Left colon (tissue), 2 donors: ENCODE results near the gene USP48. TPM values are rescaled to one million over a fixed set of nuclear protein-coding genes. Genes with fewer than 3 reads are reported as not detected.
"Not testable (repeated sequence)": the region's sequence is repeated elsewhere in the genome, so short reads cannot be mapped to it uniquely, and the experiment has no call there.

Source experiments
- ATAC-seq: fragments of 200-7000 bp; cut with Tn5 transposase; one replicate; pipeline ENCODE4 v1.9.1; 2020; ENCODE audit warnings: mild to moderate bottlenecking, moderate library complexity
- DNase-seq, 2 donors: peaks; one replicate each; pipeline ENCODE4 v3.0.0-alpha.2; 2020
- intact Hi-C, 2 donors: fragments of 100-400 bp; cut with DNase I in 1 of 2; cut with micrococcal nuclease in 1 of 2; formaldehyde crosslinking; loops; one replicate each; pipeline versions ENCODE4 v1.11.2 to v1.14.0; 2022; cut with DNase I, micrococcal nuclease
- total RNA-seq, 2 donors: library from RNA; stranded (reverse); fragmentation: NEBNext Ultra II Directional; extraction: Animal tissue kit (Norgen Biotek cat#: 25700); gene quantifications; one replicate each; pipeline ENCODE4 v1.2.1, GENCODE V29; 2021
- donor health status: DM: no; HTN: no; CAD: no.
- donor health status: DM: yes; HTN: yes; CAD: no.

Gene USP48
- total RNA-seq, 2 donors from 2014 or later = 44.6 to 48.6 TPM

DNA sequence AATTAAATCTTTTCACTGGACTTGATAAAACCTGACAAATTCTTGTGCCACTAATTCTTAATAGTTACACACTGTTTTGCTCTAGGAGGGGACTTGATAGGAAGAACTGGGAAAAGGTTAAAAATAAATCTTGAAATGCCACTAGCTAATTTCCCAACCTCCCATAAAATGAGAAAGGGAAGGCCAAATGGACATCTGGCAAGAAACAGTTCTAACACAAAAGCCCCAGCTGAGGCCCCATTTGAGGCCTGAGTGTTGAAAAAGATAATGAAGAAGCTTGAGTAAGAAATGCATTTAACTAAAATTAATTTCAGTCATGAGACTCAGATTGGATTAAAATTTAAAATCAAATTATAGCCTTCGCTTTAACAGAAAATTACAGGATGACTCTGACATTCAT lies 102.6 kb downstream of the USP48 start:
- intact Hi-C loops = no loop called here
- no peak for ATAC-seq

GRCh38 chr1:21677168-21677567 lies 105.8 kb downstream of the USP48 start:
- intact Hi-C loops = no loop called here
- ATAC-seq (no peak), DNase-seq (no peak)

More for the DNA sequence above, 102.6 kb downstream of the USP48 start:
- no peak for DNase-seq

DNA sequence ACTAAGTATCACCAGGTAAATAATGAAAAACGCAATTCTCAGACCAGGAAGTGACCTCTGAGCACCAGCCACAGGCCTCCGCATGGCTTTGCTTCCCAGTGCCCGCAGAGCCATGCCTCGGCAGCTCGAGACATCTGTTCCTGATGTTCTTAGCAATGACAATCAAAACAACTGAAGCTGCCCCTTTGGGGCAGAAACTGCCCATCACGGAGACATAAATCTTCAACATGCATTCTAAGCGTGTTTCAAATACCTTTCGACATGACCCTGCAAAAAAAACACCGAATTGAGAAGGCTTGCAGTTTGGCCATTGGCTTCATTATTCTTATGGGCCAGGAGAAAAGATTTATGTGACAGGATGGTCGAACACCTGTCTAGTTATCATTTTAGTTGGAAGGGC lies 108.0 kb downstream of the USP48 start:
- ATAC-seq = no peak
- intact Hi-C loops = no loop called here
- no peak for DNase-seq

GRCh38 chr1:21673853-21674252 lies 109.1 kb downstream of the USP48 start:
- intact Hi-C loops, DNase-seq, ATAC-seq: not testable (repeated sequence)

GRCh38 chr1:21673277-21673780 lies 109.6 kb downstream of the USP48 start:
- no peak for DNase-seq
- intact Hi-C loops = no loop called here
- ATAC-seq = no peak

DNA sequence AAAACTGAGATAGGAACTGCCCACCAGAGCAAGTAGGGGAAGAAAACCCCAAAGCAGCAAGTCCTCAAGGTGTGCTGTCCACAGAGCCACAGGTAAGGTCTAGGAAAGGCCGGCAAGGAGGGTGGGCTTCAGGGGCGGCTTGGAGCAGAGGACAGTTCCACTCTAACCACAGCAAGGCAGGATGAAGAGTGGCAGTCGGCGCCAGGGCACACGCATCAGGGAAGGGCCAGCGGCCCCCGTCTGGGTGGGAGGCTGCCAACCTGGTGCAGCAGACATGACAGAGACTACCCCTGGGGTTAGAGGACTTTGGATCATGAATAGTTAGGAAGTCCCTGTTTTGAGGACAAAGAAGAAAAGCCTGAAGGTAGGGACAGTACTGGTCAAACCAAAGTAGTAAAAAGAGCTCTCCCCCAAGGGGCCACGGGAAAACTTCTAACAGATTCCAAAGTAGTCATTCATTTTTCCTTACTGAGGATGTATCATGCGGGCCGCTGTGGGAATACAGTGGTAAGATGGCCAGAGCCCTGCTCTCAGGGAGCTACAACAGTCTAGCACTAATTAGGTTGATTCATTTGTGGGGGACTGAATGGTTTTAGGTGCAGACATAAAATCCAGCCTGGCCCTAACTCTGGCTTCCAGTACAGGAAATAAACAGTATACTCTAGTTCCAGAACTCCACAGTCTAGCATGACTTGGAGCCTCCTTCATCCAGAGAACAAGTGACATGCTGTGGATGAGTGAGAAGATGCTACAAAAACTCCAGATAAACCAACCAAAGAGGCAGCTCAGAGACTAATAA lies 110.3 kb downstream of the USP48 start:
- ATAC-seq (no peak), DNase-seq (no peak)
- intact Hi-C loops = no loop called here

DNA sequence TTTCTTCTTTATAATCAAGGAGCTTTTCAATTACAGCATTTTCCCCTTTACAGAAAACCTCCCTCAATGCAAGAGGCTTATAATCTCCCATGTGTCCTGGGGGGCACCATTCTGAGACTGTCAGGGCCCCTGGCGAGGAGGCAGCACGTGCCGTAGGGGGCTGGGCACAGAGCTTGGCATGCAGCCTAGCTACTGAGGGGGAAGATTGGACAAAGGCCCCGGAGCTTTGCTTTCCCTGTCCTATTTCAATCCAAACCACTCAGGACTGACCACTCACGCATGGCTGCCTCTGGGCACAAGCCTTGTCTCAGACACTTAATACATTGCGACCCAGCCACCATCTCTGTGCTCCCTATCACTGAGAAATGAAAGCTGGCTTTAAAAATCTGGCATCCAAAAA lies 111.0 kb downstream of the USP48 start:
- DNase-seq (no peak), ATAC-seq (no peak)
- intact Hi-C loops = no loop called here

DNA sequence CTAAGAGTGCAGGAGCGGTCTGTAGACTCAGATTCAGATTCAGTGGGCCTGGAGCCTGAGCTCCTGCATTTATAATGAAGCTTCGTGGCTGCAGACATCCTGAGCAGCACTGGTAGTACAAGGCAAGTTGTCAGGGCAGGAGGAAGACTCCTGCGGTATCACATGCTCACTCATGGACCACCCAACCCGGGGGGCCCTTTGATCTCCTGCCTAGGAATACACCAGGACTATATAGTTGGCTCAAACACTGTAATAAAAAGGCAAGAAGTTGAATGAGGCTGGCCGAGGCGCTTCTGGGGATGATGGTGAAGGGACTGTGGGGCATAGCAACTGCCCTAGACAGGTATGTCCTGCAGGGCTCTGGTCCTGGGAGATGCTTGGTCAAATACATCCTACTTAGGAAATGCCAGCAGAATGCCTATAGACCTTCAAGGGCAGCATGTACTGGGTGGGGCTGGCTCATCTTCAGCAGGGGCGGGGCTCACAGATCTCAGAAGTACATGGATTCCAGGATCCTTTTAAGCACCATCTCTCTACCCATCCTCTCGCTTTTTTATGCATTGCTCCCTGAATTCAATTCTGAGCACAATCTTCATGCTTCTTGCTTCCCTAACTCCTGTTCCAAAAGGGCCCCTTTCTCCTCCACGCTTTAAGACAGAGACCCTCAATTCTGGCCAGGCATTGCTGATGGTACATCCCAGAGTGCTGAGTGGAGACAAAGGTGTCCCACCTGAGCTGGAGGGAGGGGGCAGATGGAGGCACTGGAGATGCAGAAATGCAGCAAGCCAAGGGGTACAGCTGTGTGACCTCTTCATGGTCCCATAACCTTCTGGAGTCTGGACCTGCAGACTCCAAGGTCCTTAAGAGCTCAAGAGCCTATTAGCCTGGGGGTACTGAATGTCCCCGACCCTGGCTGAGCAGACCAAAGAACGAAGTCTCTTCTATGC lies 111.7 kb downstream of the USP48 start:
- ATAC-seq = no peak
- intact Hi-C loops = no loop called here
- DNase-seq = no peak

DNA sequence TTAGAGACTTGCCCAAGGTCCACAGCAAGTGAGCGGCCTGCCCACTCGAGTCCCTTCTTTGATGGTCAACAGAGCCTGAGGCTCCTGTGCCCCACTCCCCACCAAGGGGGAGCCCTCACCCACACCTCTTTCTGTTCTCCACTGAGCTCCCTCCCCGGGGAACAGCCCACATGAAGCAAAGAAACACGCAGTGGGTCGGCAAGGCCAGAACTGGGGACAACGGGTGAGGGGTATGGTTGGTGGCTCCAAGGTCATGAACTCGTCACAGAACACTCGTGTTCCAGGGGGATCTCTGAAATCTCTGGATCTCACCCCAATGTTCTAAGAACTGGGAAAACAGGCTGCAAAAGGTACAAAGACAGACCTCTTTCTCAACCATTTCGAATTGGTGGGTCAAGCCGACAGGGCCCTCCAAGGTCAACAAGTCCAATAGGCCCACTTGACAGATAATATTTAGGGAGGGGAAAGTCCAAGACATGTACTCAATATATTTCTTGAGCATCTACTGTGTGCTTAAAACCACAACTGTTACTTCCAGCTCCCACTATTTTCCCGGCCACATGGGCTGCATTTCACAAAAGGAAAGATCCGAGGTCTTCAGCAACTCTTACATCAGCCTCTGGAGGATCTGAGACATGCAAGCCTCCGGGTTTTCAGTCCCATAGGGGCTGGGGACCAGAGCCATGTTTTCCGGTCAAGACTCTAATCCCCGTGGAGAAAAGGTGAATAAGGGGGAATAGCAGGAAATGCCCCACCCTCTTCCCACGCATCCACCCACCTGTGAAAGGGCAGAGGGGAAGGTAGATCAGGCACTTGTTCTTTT lies 112.7 kb downstream of the USP48 start:
- DNase-seq (no peak), ATAC-seq (no peak)
- intact Hi-C loops = no loop called here

- ATAC-seq = peak; percentile 79
- intact Hi-C loops = no loop called here
- peak; percentile 59 to 63 for DNase-seq
Measured at GRCh38 chr1:21669258-21670058, 113.5 kb downstream of the USP48 start, which contains the start of gene RAP1GAP. RAP1GAP (minus strand) TSS chr1:21669357; CDS start chr1:21620032, 49,325 bp downstream.

- no peak for ATAC-seq
- intact Hi-C loops = no loop called here
- no peak for DNase-seq
Measured at GRCh38 chr1:21668951-21669257, 114.0 kb downstream of the USP48 start.

GRCh38 chr1:21668232-21668950 lies 114.6 kb downstream of the USP48 start:
- DNase-seq = no peak
- intact Hi-C loops = no loop called here
- no peak for ATAC-seq

- DNase-seq (no peak), ATAC-seq (no peak)
- intact Hi-C loops = no loop called here
Measured at GRCh38 chr1:21667348-21668231, 115.4 kb downstream of the USP48 start.

DNA sequence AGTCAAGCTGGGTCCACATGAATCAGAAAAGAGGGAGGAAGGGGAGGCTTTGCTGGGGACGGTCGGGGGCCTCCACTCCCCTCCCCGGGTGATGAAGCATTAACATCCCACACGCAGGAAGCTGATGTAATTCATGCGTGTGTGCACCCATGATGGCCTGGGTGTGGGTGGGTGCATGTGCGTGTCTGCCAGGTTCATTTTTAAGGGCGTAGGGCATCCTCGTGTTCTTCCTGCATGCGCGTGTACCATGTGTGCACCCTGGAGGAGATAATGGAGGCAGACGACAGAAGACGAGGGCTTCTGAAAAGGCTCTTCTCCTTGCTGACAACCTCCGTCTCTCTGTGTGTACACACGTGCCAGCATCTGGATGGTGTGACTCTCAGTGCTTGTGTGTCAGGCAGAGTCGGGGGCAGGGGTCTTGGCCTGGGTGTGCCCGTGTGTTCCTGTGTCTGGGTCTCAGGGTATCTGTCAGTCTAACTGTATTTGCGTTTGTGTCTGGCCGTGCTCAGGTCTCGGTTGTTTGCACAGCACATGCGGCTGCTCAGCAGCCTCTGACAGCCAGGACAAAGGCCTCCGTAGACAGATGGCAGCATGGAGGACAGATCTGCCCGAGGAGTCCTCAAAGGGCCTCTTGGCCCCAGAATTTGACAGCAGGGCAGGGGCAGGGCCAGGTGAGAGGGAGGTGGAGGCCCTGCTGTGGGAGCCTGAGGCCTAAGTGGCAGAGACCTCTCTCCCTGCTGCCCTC lies 116.2 kb downstream of the USP48 start:
- no peak for ATAC-seq
- intact Hi-C loops = no loop called here
- no peak for DNase-seq

GRCh38 chr1:21665711-21666575 lies 117.0 kb downstream of the USP48 start:
- DNase-seq (no peak), ATAC-seq (no peak)
- intact Hi-C loops = no loop called here
